Measurements from ENCODE around the gene SDC1. TPM values are rescaled to one million over a fixed set of nuclear protein-coding genes. Genes with fewer than 3 reads are reported as not detected.

The SDC1 gene
- total RNA-seq, 1 donor from 2014 or later, result 74.3 TPM

- no peak overlapping the region for H3K4me2 ChIP-seq (ENCODE audit: low read length)
- Mint-ChIP-seq H3K27ac (ENCODE audit: unreplicated experiment) (no peak overlapping the region), H3K4me3 (ENCODE audit: unreplicated experiment) (no peak overlapping the region), H3K36me3 (ENCODE audit: low read depth, unreplicated experiment) (peaks cover 24% of the 10 kb centered on the region), H3K9me3 (ENCODE audit: unreplicated experiment) (no peaks in the 10 kb centered on the region), H3K27me3 (ENCODE audit: low read depth, unreplicated experiment) (peaks cover 18% of the 10 kb centered on the region), H3K4me1 (ENCODE audit: low read depth, unreplicated experiment) (peaks cover 6% of the 10 kb centered on the region)
- H3K9ac ChIP-seq (ENCODE audit: low read length), result no peak overlapping the region
- DNase-seq (ENCODE audit: low read depth), result no peak
- FAIRE-seq, result no peak
- no peaks in the 10 kb centered on the region for H3K27me3 ChIP-seq (ENCODE audit: insufficient read depth, low read length)
- H3K79me2 ChIP-seq (ENCODE audit: insufficient read depth, low read length), result no peaks in the 10 kb centered on the region
- TF ChIP-seq, protein P1, sequence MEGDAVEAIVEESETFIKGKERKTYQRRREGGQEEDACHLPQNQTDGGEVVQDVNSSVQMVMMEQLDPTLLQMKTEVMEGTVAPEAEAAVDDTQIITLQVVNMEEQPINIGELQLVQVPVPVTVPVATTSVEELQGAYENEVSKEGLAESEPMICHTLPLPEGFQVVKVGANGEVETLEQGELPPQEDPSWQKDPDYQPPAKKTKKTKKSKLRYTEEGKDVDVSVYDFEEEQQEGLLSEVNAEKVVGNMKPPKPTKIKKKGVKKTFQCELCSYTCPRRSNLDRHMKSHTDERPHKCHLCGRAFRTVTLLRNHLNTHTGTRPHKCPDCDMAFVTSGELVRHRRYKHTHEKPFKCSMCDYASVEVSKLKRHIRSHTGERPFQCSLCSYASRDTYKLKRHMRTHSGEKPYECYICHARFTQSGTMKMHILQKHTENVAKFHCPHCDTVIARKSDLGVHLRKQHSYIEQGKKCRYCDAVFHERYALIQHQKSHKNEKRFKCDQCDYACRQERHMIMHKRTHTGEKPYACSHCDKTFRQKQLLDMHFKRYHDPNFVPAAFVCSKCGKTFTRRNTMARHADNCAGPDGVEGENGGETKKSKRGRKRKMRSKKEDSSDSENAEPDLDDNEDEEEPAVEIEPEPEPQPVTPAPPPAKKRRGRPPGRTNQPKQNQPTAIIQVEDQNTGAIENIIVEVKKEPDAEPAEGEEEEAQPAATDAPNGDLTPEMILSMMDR (IDR thresholded peaks at IDR 0.05; ENCODE audit: insufficient read depth, low read depth, low read length), result no peak
- TF ChIP-seq EZH2 (IDR thresholded peaks at IDR 0.05; ENCODE audit: insufficient read depth, low read length), result no peak
- peaks cover 4% of the 10 kb centered on the region for H3K36me3 ChIP-seq (ENCODE audit: insufficient read depth, low read length)
- no peaks in the 10 kb centered on the region for H3K4me1 ChIP-seq (ENCODE audit: insufficient read depth, low read length)
- no peaks in the 10 kb centered on the region for H3K9me3 ChIP-seq (ENCODE audit: insufficient read depth, low read depth, low read length)
- H3K27ac ChIP-seq (ENCODE audit: low read depth, low read length), result no peak overlapping the region
- no peak overlapping the region for H3K4me3 ChIP-seq (ENCODE audit: insufficient read depth, low read depth, low read length)
- H2AFZ ChIP-seq (ENCODE audit: low read depth, low read length), result no peak overlapping the region
- no peaks in the 10 kb centered on the region for H4K20me1 ChIP-seq (ENCODE audit: insufficient read depth, low read length)
Measured at GRCh38 chr2:20199633-20200270, 25.2 kb downstream of the SDC1 start.

DNA sequence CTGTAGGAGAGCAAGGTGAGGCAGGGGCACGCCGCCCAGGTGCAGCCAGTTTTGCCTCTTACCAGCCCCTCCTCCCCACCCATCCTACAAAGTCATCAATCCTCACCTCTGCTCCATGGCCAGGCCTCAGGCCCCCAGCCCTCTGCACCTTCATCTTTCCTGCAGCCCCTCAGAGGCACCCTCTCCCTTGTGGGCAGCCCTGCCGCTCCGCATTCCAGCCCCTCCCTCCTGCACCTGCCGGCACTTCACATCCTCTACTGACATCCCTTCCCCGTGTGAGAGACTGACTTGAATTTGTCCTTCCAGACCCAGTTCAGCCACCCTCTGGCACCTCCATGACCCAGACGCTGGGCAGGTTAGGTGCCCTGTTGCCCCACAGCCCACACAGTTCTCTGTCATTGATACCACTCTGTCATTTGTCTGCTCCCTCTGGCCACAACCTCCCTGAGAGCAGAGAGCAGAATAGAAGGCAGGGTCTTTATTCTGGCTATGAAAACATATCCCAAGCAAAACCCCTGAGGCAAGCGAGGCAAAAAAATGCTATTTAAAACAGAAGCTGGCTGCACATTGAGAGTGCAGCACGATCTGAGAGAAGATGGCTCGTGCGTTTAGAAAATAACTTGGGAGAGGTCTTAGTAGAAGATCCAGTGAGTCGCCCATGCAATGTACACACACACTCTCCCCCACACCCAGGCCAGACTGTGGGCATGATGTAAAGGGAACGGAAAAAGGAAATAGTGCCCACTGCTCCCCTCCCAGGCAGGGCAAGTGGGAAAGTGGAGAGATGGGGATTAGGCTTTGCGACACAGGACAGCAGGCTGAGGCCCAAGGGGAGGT, 25.9 kb downstream of the SDC1 start:
- peaks cover 6% of the 10 kb centered on the region for H3K4me1 Mint-ChIP-seq (ENCODE audit: low read depth, unreplicated experiment)
- Histone ChIP-seq H3K27me3 (ENCODE audit: insufficient read depth, low read length) (no peaks in the 10 kb centered on the region), H3K4me2 (ENCODE audit: low read length) (no peak overlapping the region), H3K9me3 (ENCODE audit: insufficient read depth, low read depth, low read length) (no peaks in the 10 kb centered on the region), H3K27ac (ENCODE audit: low read depth, low read length) (no peak overlapping the region), H3K79me2 (ENCODE audit: insufficient read depth, low read length) (no peaks in the 10 kb centered on the region), H3K36me3 (ENCODE audit: insufficient read depth, low read length) (peaks cover 4% of the 10 kb centered on the region), H3K9ac (ENCODE audit: low read length) (no peak overlapping the region), H3K4me3 (ENCODE audit: insufficient read depth, low read depth, low read length) (no peak overlapping the region), H4K20me1 (ENCODE audit: insufficient read depth, low read length) (no peaks in the 10 kb centered on the region), H2AFZ (ENCODE audit: low read depth, low read length) (no peak overlapping the region), H3K4me1 (ENCODE audit: insufficient read depth, low read length) (no peaks in the 10 kb centered on the region)
- no peak for FAIRE-seq
- peaks cover 18% of the 10 kb centered on the region for H3K27me3 Mint-ChIP-seq (ENCODE audit: low read depth, unreplicated experiment)
- H3K4me3 Mint-ChIP-seq (ENCODE audit: unreplicated experiment), result no peak overlapping the region
- H3K9me3 Mint-ChIP-seq (ENCODE audit: unreplicated experiment), result no peaks in the 10 kb centered on the region
- TF ChIP-seq, protein P1 (IDR thresholded peaks at IDR 0.05; ENCODE audit: insufficient read depth, low read depth, low read length), result no peak
- TF ChIP-seq EZH2 (IDR thresholded peaks at IDR 0.05; ENCODE audit: insufficient read depth, low read length), result no peak
- peaks cover 24% of the 10 kb centered on the region for H3K36me3 Mint-ChIP-seq (ENCODE audit: low read depth, unreplicated experiment)
- H3K27ac Mint-ChIP-seq (ENCODE audit: unreplicated experiment), result no peak overlapping the region
- DNase-seq (ENCODE audit: low read depth), result no peak

All from astrocyte (in vitro differentiated cells and primary cell).